WERI-Rb-1 (cell line): ENCODE measurements around the gene ELMO3.

Experiments
- DNase-seq: peaks from one replicate; pipeline ENCODE4 v3.0.0-alpha.2; 2020
- H3K27ac ChIP-seq: fragments of 250-450 bp; sonication (Bioruptor Pico); 2 replicates; pipeline ENCODE4 v1.5.1; 2020; ENCODE audit warnings: mild to moderate bottlenecking, moderate library complexity
- H3K27me3 ChIP-seq: fragments of 250-450 bp; sonication (Bioruptor Pico); 2 replicates; pipeline ENCODE4 v1.5.1; 2021; ENCODE audit warnings: mild to moderate bottlenecking, low read depth, moderate library complexity; ENCODE audit not compliant: insufficient read depth, severe bottlenecking
- H3K36me3 ChIP-seq: fragments of 250-450 bp; sonication (Bioruptor Pico); 2 replicates; pipeline ENCODE4 v1.5.1; 2020; ENCODE audit warnings: mild to moderate bottlenecking, moderate library complexity
- H3K4me3 ChIP-seq: 2 replicates; pipeline ENCODE4 v1.5.1; 2011; ENCODE audit warnings: low read depth, mild to moderate bottlenecking, control low read depth, low read length
- H3K9me3 ChIP-seq: fragments of 250-450 bp; sonication (Bioruptor Pico); 2 replicates; pipeline ENCODE4 v1.5.1; 2021; ENCODE audit warnings: mild to moderate bottlenecking, moderate library complexity; ENCODE audit not compliant: severe bottlenecking
- CTCF ChIP-seq: IDR thresholded peaks from 2 replicates; pipeline ENCODE4 v1.5.1; 2011; ENCODE audit warnings: low read depth, mild to moderate bottlenecking, control low read depth, inconsistent platforms, low read length

The ELMO3 gene

GRCh38 chr16:67198238-67198734 is 645 bp upstream of the ELMO3 start:
- Histone ChIP-seq H3K36me3 (peaks cover 86% of the 10 kb centered on the region), H3K9me3 (no peaks in the 10 kb centered on the region), H3K4me3 (no peak overlapping the region), H3K27ac (no peak overlapping the region), H3K27me3 (no peaks in the 10 kb centered on the region)
- no peak for DNase-seq
- peak; percentile 77 for TF ChIP-seq CTCF

GRCh38 chr16:67199808-67200198 is 872 bp downstream of the ELMO3 start:
- 0 out of 2 replicates have a peak, but pooled peaks have one; percentile 15 for TF ChIP-seq CTCF
- no peaks in the 10 kb centered on the region for H3K9me3 ChIP-seq
- H3K36me3 ChIP-seq: peaks cover 83% of the 10 kb centered on the region
- no peaks in the 10 kb centered on the region for H3K27me3 ChIP-seq
- no peak for DNase-seq
- no peak overlapping the region for H3K27ac ChIP-seq
- no peak overlapping the region for H3K4me3 ChIP-seq

- H3K27ac ChIP-seq: no peak overlapping the region
Observed at GRCh38 chr16:67200491-67200890, 1.6 kb downstream of the ELMO3 start.

GRCh38 chr16:67201411-67202345 is 2.7 kb downstream of the ELMO3 start:
- Histone ChIP-seq H3K4me3 (no peak overlapping the region), H3K36me3 (peaks cover 65% of the 10 kb centered on the region), H3K9me3 (no peaks in the 10 kb centered on the region), H3K27me3 (no peaks in the 10 kb centered on the region), H3K27ac (no peak overlapping the region)
- no peak for DNase-seq
- TF ChIP-seq CTCF: no peak

More at GRCh38 chr16:67200491-67200890, 1.6 kb downstream of the ELMO3 start:
- H3K27me3 ChIP-seq: no peaks in the 10 kb centered on the region
- H3K36me3 ChIP-seq: peaks cover 77% of the 10 kb centered on the region
- no peak for TF ChIP-seq CTCF
- no peaks in the 10 kb centered on the region for H3K9me3 ChIP-seq
- H3K4me3 ChIP-seq: no peak overlapping the region
- no peak for DNase-seq

GRCh38 chr16:67202426-67202825 is 3.5 kb downstream of the ELMO3 start:
- no peak for DNase-seq
- no peak overlapping the region for H3K4me3 ChIP-seq
- no peaks in the 10 kb centered on the region for H3K9me3 ChIP-seq
- H3K27me3 ChIP-seq: no peaks in the 10 kb centered on the region
- H3K36me3 ChIP-seq: peaks cover 57% of the 10 kb centered on the region
- H3K27ac ChIP-seq: no peak overlapping the region
- no peak for TF ChIP-seq CTCF
